ENCODE measurements around the gene DHRSX.

GRCh38 chrX:2397229-2398063 lies 103.3 kb downstream of the DHRSX start:
- TF ChIP-seq EZH2phosphoT487 (IDR thresholded peaks at IDR 0.05; ENCODE audit: insufficient read depth, low read depth) (no peak), EZH2 (IDR thresholded peaks at IDR 0.05; ENCODE audit: insufficient read depth, poor library complexity, severe bottlenecking) (no peak)

Measured in GM23248 (cell line).